ENCODE data around the gene PPARGC1A. TPM values are rescaled to one million over a fixed set of nuclear protein-coding genes. Genes with fewer than 3 reads are reported as not detected.
A peak's percentile ranks its signal among the peaks of the same experiment; 100 is the strongest.

The PPARGC1A gene
- total and polyA plus RNA-seq, 2 experiments from 2014 or later: 6.7 to 16.6 TPM

DNA sequence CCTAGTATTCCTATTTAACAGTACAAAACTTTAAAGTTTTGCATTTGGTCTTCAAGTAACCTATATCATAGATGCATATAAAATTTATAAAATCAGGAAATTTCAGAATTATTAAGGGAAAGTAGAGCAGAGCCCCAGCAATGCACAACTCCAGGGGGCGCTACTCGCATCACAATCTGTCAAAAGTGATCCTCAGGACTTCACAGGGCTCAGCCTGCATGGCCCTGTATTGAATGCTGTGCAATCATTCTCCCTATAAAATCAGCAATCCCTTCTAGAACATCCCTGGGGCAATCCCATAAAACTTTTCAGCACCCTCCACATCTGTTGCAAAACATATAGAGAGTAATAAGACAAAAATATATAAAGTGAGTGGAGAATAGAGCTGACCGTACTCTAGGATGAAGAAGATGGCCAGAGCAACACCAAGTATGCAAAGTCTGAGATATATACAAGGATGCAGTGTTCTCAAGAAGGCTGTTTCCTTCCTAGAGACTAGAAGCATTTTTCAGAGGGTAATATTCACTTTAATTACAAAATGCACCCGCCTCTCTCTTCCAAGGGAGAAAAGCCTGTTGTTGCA is 12.5 kb upstream of the PPARGC1A start:
- Histone ChIP-seq H3K27ac (no peak overlapping the region), H3K27me3 (no peaks in the 10 kb centered on the region), H3K4me2 (no peak overlapping the region), H3K79me2 (no peaks in the 10 kb centered on the region), H2AFZ (no peak overlapping the region), H3K4me3 (no peak overlapping the region), H3K9me2 (replicated peaks; ENCODE audit: insufficient read depth) (no peaks in the 10 kb centered on the region), H3K9me3 (ENCODE audit: low read depth) (no peaks in the 10 kb centered on the region), H3K4me1 (ENCODE audit: insufficient read depth) (no peaks in the 10 kb centered on the region), H4K20me1 (ENCODE audit: insufficient read depth, poor library complexity, severe bottlenecking) (no peaks in the 10 kb centered on the region), H3K36me3 (replicated peaks; ENCODE audit: insufficient read depth, low read depth) (no peaks in the 10 kb centered on the region)
- DNase-seq (ENCODE audit: low spot score): no peak
- 82% methylated on average over 4 of the region's 4 CpGs for WGBS (ENCODE audit: low lambda C conversion rate, missing lambda C conversion rate)
- no peak for TF ChIP-seq EZH2 (IDR thresholded peaks at IDR 0.05; ENCODE audit: borderline replicate concordance)
- no peak for TF ChIP-seq EZH2phosphoT487 (IDR thresholded peaks at IDR 0.05; ENCODE audit: low read depth, severe bottlenecking, unreplicated experiment)
- TF ChIP-seq, protein P1, sequence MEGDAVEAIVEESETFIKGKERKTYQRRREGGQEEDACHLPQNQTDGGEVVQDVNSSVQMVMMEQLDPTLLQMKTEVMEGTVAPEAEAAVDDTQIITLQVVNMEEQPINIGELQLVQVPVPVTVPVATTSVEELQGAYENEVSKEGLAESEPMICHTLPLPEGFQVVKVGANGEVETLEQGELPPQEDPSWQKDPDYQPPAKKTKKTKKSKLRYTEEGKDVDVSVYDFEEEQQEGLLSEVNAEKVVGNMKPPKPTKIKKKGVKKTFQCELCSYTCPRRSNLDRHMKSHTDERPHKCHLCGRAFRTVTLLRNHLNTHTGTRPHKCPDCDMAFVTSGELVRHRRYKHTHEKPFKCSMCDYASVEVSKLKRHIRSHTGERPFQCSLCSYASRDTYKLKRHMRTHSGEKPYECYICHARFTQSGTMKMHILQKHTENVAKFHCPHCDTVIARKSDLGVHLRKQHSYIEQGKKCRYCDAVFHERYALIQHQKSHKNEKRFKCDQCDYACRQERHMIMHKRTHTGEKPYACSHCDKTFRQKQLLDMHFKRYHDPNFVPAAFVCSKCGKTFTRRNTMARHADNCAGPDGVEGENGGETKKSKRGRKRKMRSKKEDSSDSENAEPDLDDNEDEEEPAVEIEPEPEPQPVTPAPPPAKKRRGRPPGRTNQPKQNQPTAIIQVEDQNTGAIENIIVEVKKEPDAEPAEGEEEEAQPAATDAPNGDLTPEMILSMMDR (IDR thresholded peaks at IDR 0.05; ENCODE audit: poor library complexity): peak; percentile 15

DNA sequence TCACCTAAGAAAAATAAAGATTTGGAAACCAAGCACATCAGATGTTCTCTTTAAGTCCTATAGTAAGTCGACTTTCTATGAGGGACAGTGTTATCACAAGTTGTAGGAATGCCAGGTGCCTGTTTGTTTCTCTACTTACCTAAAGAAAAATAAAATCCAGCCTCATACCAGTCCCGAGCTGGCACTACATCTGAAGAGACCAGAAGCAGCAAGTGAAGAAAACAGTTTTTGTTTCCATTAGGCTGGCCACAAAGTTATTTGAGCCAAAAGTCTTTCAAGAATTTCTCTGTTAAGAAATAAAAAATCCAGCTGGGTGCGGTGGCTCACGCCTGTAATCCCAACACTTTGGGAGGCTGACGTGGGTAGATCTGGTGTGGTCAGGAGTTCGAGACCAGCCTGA is 10.8 kb upstream of the PPARGC1A start:
- TF ChIP-seq, protein P1 (IDR thresholded peaks at IDR 0.05; ENCODE audit: poor library complexity): no peak
- no peak for TF ChIP-seq EZH2phosphoT487 (IDR thresholded peaks at IDR 0.05; ENCODE audit: low read depth, severe bottlenecking, unreplicated experiment)
- no peak for TF ChIP-seq EZH2 (IDR thresholded peaks at IDR 0.05; ENCODE audit: borderline replicate concordance)
- Histone ChIP-seq H3K79me2 (no peaks in the 10 kb centered on the region), H3K9me2 (replicated peaks; ENCODE audit: insufficient read depth) (no peaks in the 10 kb centered on the region), H3K4me1 (ENCODE audit: insufficient read depth) (no peaks in the 10 kb centered on the region), H3K27me3 (peaks cover 3% of the 10 kb centered on the region), H3K4me3 (no peak overlapping the region), H3K4me2 (no peak overlapping the region), H4K20me1 (ENCODE audit: insufficient read depth, poor library complexity, severe bottlenecking) (no peaks in the 10 kb centered on the region), H2AFZ (no peak overlapping the region), H3K9me3 (ENCODE audit: low read depth) (no peaks in the 10 kb centered on the region), H3K36me3 (replicated peaks; ENCODE audit: insufficient read depth, low read depth) (no peaks in the 10 kb centered on the region), H3K27ac (no peak overlapping the region)
- WGBS (ENCODE audit: low lambda C conversion rate, missing lambda C conversion rate): 95% methylated on average over 6 of the region's 6 CpGs
- DNase-seq (ENCODE audit: low spot score): no peak

DNA sequence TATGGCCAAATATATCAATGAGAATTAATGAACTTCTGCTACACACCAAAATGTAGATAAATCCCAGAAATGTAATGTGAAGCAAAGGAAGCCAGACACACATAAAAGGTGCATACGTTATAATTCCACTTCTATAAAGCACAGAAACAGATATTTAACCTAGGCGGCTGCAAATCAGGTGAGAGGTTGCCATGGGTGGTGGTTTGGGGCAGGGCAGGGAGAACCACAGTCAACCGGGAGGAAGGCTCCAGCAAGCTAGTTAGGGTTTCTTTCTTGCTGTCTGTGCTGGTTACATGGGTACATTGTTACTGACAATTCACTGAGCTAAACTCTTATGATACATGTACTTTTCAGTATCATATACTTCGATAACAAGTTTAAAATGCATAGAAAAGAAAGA is 9.7 kb upstream of the PPARGC1A start:
- no peak for DNase-seq (ENCODE audit: low spot score)
- Histone ChIP-seq H3K79me2 (no peaks in the 10 kb centered on the region), H3K27ac (no peak overlapping the region), H3K9me3 (ENCODE audit: low read depth) (no peaks in the 10 kb centered on the region), H3K4me3 (no peak overlapping the region), H3K4me2 (no peak overlapping the region), H3K9me2 (replicated peaks; ENCODE audit: insufficient read depth) (no peaks in the 10 kb centered on the region), H3K36me3 (replicated peaks; ENCODE audit: insufficient read depth, low read depth) (no peaks in the 10 kb centered on the region), H3K27me3 (peaks cover 3% of the 10 kb centered on the region), H2AFZ (no peak overlapping the region), H4K20me1 (ENCODE audit: insufficient read depth, poor library complexity, severe bottlenecking) (no peaks in the 10 kb centered on the region), H3K4me1 (ENCODE audit: insufficient read depth) (no peaks in the 10 kb centered on the region)
- WGBS (ENCODE audit: low lambda C conversion rate, missing lambda C conversion rate): 86% methylated on average over 4 of the region's 4 CpGs
- TF ChIP-seq EZH2phosphoT487 (IDR thresholded peaks at IDR 0.05; ENCODE audit: low read depth, severe bottlenecking, unreplicated experiment) (no peak), EZH2 (IDR thresholded peaks at IDR 0.05; ENCODE audit: borderline replicate concordance) (no peak)
- TF ChIP-seq, protein P1 (IDR thresholded peaks at IDR 0.05; ENCODE audit: poor library complexity): no peak
